ENCODE data around the gene WFS1.
A peak's percentile ranks its signal among the peaks of the same experiment; 100 is the strongest.

The WFS1 gene

GRCh38 chr4:6267573-6267972 is 2.1 kb upstream of the WFS1 start:
- no peak overlapping the region for H3K27ac ChIP-seq
- DNase-seq = no peak
- TF ChIP-seq CTCF (IDR thresholded peaks at IDR 0.05; ENCODE audit: low read depth, low read length, missing control alignments) = no peak
- H3K4me3 ChIP-seq (ENCODE audit: low read depth, low read length) = no peak overlapping the region
- in situ Hi-C loops (cut with HindIII; ENCODE audit: low pct_ligation_motif_present, low sequenced_read_pairs) = no loop called here
- H3K27me3 ChIP-seq (replicated peaks) = no peaks in the 10 kb centered on the region
- no peaks in the 10 kb centered on the region for H3K36me3 ChIP-seq (replicated peaks)

- in situ Hi-C loops (cut with HindIII; ENCODE audit: low pct_ligation_motif_present, low sequenced_read_pairs) = no loop called here
- H3K4me3 ChIP-seq (ENCODE audit: low read depth, low read length) = peak overlapping the region; percentile 40
- H3K36me3 ChIP-seq (replicated peaks) = no peaks in the 10 kb centered on the region
- DNase-seq = no peak
- no peak overlapping the region for H3K27ac ChIP-seq
- H3K27me3 ChIP-seq (replicated peaks) = no peaks in the 10 kb centered on the region
- no peak for TF ChIP-seq CTCF (IDR thresholded peaks at IDR 0.05; ENCODE audit: low read depth, low read length, missing control alignments)
Observed at GRCh38 chr4:6268650-6269615, 717 bp upstream of the WFS1 start.

GRCh38 chr4:6270636-6271121 is 1.0 kb downstream of the WFS1 start:
- H3K27ac ChIP-seq = no peak overlapping the region
- H3K4me3 ChIP-seq (ENCODE audit: low read depth, low read length) = peak overlapping the region; percentile 74
- no peaks in the 10 kb centered on the region for H3K27me3 ChIP-seq (replicated peaks)
- DNase-seq = no peak
- in situ Hi-C loops (cut with HindIII; ENCODE audit: low pct_ligation_motif_present, low sequenced_read_pairs) = no loop called here
- H3K36me3 ChIP-seq (replicated peaks) = no peaks in the 10 kb centered on the region
- no peak for TF ChIP-seq CTCF (IDR thresholded peaks at IDR 0.05; ENCODE audit: low read depth, low read length, missing control alignments)

- H3K36me3 ChIP-seq (replicated peaks) = no peaks in the 10 kb centered on the region
- H3K4me3 ChIP-seq (ENCODE audit: low read depth, low read length) = no peak overlapping the region
- no peak for DNase-seq
- H3K27ac ChIP-seq = no peak overlapping the region
- in situ Hi-C loops (cut with HindIII; ENCODE audit: low pct_ligation_motif_present, low sequenced_read_pairs) = no loop called here
- TF ChIP-seq CTCF (IDR thresholded peaks at IDR 0.05; ENCODE audit: low read depth, low read length, missing control alignments) = no peak
- H3K27me3 ChIP-seq (replicated peaks) = no peaks in the 10 kb centered on the region
Observed at GRCh38 chr4:6271206-6271605, 1.6 kb downstream of the WFS1 start.

- H3K4me3 ChIP-seq (ENCODE audit: low read depth, low read length) = no peak overlapping the region
- TF ChIP-seq CTCF (IDR thresholded peaks at IDR 0.05; ENCODE audit: low read depth, low read length, missing control alignments) = no peak
- H3K27me3 ChIP-seq (replicated peaks) = no peaks in the 10 kb centered on the region
- no peak overlapping the region for H3K27ac ChIP-seq
- in situ Hi-C loops (cut with HindIII; ENCODE audit: low pct_ligation_motif_present, low sequenced_read_pairs) = no loop called here
- H3K36me3 ChIP-seq (replicated peaks) = no peaks in the 10 kb centered on the region
- DNase-seq = no peak
Observed at GRCh38 chr4:6271701-6272465, 2.2 kb downstream of the WFS1 start.

All from brain microvascular endothelial cell (primary cell).